ENCODE measurements around the gene UBASH3A.

- TF ChIP-seq, protein P1, sequence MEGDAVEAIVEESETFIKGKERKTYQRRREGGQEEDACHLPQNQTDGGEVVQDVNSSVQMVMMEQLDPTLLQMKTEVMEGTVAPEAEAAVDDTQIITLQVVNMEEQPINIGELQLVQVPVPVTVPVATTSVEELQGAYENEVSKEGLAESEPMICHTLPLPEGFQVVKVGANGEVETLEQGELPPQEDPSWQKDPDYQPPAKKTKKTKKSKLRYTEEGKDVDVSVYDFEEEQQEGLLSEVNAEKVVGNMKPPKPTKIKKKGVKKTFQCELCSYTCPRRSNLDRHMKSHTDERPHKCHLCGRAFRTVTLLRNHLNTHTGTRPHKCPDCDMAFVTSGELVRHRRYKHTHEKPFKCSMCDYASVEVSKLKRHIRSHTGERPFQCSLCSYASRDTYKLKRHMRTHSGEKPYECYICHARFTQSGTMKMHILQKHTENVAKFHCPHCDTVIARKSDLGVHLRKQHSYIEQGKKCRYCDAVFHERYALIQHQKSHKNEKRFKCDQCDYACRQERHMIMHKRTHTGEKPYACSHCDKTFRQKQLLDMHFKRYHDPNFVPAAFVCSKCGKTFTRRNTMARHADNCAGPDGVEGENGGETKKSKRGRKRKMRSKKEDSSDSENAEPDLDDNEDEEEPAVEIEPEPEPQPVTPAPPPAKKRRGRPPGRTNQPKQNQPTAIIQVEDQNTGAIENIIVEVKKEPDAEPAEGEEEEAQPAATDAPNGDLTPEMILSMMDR (IDR thresholded peaks at IDR 0.05), result no peak
- TF ChIP-seq POLR2A (IDR thresholded peaks at IDR 0.05) (no peak), POLR2AphosphoS5 (IDR thresholded peaks at IDR 0.05) (no peak)
Observed at GRCh38 chr21:42459082-42459460, 55.4 kb downstream of the UBASH3A start.
